HG03039 (cell line): ENCODE measurements around the gene VWC2.

ENCODE experiments used
- ATAC-seq: cut with Tn5 transposase; IDR thresholded peaks from one replicate; pipeline ENCODE4 v1.9.1; 2021; ENCODE audit warnings: mild to moderate bottlenecking, moderate library complexity; ENCODE audit not compliant: unreplicated experiment

Gene VWC2

GRCh38 chr7:49928787-49929186 lies 155.3 kb downstream of the VWC2 start:
- no peak for ATAC-seq

- ATAC-seq, result no peak
Measured at GRCh38 chr7:49931627-49932026, 158.2 kb downstream of the VWC2 start.

GRCh38 chr7:49937608-49938007 lies 164.2 kb downstream of the VWC2 start:
- ATAC-seq, result no peak
